NCI-H187 treated with DMSO at 0.1 percent for 48 hours (cell line): Measurements from ENCODE around the gene WDSUB1.

Experiments used
- DNase-seq: peaks from one replicate; lab custom pipeline; 2025; lab: John Stamatoyannopoulos, UW

Gene WDSUB1

DNA sequence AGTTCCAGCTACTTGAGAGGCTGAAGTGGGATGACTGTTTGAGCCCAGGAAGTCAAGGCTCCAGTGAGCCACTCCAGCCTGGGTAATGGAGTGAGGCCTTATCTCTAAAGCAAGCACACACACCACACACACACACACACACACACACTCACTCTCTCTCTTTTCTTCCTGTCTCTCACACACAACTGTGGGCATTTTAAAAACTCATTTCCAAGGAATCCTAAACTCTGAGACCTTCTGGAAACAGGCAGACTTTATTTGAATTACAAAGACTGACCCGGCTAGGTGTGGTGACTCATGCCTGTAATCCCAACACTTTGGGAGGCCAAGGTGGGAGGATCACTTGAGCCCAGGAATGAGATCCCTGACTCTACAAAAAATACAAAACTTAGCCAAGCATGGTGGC, 21.3 kb downstream of the WDSUB1 start:
- DNase-seq = no peak

GRCh38 chr2:159262904-159263303, 23.6 kb downstream of the WDSUB1 start:
- no peak for DNase-seq

DNA sequence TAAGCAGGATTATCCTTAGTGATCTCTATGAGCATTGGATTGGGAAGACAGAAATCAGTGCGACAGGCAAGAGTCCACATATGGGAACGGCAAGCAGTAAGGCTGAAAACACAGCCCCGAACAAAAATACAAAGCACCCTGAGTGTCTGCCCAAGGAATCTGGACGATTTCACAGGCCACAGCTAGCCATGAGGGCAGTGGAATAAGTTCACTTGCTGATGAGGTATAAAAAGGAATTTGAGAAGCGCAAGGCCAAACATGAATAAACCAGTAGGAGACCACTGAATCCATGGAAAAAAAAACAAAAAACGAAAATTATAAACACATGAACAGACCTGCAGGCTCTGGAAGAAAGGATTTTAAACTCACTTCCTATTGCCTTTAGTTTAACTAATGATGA, 24.3 kb downstream of the WDSUB1 start:
- DNase-seq = no peak

- no peak for DNase-seq
Observed at GRCh38 chr2:159256159-159256558, 30.3 kb downstream of the WDSUB1 start.

GRCh38 chr2:159252905-159253304, 33.6 kb downstream of the WDSUB1 start:
- DNase-seq = no peak

GRCh38 chr2:159251296-159252173, 35.0 kb downstream of the WDSUB1 start:
- DNase-seq = no peak

GRCh38 chr2:159249990-159250715, 36.4 kb downstream of the WDSUB1 start:
- no peak for DNase-seq

DNA sequence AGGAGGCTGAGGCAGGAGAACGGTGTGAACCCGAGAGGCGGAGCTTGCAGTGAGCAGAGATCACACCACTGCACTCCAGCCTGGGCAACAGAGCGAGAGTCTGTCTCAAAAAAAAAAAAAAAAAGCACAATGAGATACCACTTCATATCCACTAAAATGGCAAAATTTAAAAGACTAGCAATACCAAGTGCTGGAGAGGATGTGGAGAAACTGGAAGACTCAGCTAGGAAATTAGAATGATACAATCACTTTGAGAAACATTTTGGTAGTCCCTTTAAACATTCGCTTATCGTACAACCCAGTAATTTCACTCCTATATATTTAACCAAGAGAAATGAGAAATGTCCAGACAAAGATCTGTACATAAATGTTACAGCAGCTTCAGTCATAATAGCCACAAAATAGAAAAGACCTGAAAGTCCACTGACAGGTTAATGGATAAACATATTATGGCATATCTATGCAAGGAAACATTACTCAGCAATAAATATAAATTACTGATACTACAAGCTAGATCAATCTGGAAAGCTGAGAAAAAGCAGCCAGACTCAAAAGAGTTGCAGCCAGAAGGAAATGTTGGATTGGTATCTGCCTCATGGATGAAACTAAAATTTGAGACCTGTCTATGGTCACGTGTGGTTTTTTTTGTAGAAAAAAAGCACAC, 40.0 kb downstream of the WDSUB1 start:
- no peak for DNase-seq

DNA sequence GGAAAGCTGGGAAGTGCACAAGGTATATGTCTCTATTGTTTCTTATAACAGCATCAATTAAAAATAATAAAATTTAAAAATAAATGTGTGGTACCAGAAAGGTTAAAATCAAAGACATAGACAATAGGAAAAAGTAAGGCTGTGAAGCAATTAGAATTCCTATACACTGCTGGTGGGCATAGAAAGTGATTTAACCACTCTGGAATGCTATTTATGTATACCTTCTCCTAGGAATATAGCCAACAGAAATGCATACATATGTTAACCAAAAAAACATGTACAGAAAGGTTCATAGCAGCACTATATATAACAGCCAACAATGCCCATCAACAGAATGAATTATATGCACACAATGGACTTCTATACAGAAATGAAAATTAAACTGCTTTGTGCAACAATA, 43.0 kb downstream of the WDSUB1 start:
- no peak for DNase-seq

DNA sequence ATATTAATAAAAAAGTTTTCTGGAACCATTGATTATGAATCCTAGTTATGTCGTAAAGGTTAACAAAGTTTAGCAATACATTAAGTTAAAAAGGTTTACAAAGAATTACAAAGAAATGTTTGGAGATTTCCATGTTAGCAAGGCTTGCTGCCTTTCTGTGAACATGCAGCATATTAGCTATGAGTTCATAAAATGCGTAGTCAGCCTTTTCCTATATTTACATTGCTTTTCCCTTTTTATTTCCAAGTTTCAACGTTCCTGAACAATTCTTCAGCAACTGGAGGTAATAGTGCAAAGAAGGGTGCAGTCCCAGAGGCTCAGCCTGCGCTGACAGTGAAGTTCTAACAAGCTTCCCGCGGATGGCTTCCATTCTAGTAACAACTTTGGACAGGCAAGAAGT, 51.6 kb downstream of the WDSUB1 start:
- DNase-seq = no peak

DNA sequence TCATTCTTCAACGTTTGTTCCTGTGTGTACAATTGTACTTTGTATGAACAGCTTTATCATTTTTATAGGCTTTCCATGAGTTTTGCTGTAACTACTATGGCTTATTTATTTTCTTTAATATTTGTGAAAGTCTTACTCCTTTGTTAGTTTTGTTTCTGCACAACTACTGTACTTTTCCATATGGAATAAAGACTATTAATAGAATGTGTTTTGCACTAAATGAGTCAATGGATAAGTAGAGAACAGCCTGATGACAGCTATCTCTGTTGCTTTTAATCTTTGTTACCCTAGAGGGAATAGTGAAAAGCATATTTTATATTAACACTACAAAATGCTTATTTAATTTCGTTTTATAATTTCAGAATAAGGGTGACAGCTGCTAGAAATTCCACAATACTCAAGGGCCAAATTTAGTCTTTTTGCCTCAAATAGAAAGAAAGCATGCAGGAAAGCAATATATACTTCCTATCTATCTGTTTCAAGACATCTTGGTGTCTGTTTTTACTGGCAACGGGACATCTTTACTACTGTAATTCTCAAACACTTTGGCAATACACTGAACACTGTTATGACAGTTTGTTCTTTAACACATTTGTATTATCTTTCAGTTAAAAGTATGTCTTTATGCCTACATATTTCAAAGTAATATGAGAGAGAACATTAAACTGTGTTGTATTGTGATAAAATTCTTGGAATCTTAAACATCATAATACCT, 53.9 kb downstream of the WDSUB1 start:
- DNase-seq = no peak

DNA sequence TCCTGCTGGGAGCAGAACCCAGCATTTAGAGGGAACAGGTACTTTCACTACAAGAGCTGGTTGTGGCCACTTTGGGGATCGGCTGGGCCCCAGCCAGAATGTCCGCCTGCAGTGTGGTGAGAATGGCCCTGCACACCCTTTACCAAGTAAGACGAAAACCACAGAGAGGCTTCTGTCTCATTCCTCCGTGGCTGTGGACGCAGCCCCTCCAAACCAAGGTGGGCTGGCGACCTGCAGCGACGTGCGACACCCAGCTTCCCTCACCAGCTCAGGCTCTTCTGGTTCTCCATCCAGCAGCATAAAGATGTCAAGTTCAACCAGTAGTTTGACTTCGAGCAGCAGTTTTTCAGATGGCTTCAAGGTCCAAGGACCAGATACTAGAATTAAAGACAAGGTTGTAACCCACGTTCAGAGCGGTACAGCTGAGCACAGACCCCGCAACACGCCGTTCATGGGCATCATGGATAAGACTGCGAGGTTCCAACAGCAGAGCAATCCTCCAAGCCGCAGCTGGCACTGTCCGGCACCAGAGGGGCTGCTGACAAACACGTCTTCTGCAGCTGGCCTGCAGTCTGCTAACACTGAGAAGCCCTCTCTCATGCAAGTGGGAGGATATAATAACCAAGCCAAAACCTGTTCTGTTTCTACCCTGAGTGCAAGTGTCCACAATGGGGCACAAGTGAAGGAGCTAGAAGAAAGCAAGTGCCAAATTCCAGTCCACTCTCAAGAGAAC, 56.2 kb downstream of the WDSUB1 start:
- no peak for DNase-seq

- DNase-seq = no peak
Observed at GRCh38 chr2:159229476-159230144, 56.9 kb downstream of the WDSUB1 start.

DNA sequence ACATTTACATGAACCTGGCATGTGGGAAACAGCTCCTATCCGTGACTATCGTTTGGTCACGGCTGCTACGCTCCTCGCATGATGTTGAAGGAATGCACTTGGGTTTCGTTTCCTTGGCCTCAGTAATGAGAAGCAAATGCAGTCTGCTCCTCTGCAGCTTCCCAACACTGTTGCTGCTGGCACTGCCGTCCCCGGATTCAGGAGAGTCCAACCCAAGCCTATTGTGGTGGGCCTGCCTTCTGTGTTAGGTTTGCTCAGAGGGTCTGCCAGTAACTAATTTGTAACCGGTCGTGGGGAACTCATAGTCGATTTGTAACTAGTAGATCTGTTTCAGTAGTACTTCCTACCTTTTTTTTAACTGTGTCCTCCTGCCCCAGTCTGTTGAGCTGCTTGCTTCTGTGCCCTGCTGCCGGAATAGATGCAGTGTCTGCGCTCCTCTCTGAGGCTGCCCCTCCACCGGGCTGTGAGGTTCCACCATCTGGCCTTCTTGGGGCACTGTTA, 58.4 kb downstream of the WDSUB1 start:
- no peak for DNase-seq

DNA sequence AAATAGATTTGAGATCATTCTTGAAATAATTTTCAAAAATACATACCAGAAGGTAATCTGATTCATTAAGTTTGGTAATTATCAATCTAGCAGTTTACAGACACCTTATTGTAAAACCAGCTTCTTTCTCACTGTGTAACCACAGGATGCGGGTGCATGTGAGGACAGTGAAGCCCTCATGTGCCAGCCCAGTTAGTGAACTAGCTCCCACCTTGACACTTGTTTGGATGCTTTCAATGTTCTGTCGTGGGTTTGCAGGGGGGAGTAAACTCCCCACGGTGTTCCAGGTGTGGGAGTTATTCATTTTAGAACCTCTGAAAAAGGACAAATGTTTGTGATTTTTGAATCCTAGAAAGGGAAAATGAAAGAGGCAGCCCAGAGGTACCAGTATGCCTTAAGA, 59.0 kb downstream of the WDSUB1 start:
- no peak for DNase-seq

DNA sequence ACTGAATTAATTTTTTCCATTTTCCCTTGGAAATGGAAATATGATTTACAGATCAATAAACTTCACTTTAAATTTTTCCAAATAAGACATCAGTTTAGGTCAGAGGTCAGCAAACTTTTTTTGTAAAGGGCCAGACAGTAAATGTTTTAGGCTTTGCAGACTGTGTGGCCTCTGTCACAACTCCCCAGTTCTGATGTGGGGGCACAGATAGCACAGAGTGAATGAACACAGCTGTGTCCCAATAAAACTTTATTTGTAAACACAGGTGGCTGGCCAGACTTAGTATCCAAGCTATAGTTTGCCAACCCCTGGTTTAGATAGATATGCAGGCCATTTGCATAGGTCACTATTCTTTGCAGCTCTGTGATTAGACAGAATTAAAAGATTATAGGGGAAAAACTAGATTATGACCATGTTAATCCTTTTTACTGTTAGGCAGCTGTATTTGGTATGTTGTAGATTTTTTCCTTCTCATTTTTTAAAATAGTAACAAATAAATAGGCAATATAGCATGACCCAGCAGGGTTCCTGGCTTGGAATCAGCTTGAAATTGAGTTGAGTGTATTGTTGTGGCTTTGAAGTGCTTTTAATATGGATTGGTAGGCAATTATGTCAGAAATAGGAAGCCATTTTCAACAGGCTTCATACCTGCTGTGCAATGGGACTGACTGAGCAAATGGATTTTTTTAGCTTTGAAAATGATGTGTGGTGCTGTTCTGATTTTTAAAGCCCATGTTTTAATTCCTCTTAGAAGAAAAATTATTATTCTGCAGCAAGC, 59.7 kb downstream of the WDSUB1 start:
- no peak for DNase-seq

- DNase-seq = no peak
Observed at GRCh38 chr2:159226059-159226461, 60.4 kb downstream of the WDSUB1 start.

GRCh38 chr2:159225025-159226016, 61.2 kb downstream of the WDSUB1 start:
- no peak for DNase-seq
